ENCODE data around the gene MRPL46.

DNA sequence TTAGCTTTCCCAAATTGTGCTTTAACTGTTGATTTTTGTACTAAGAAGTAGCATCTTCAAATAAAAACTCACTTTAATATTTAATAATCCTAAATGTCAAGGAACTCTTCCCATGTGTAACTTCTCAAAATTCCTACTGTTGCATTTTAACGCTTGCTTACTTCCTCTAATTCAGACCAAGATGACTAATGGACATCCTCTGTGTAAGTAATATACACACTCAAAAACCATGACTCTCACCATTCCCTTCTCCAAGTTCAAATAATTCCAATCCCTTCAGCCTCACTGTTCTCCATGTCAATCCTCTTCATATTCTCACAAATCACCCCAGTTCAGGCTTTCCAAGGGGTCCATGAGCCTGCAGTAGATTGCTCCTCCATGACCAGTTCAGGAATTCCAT lies 13.0 kb downstream of the MRPL46 start:
- no peak for TF ChIP-seq CTCF (conservative IDR thresholded peaks at IDR 0.05; ENCODE audit: low read depth, low read length)
- TF ChIP-seq RFX5 (IDR thresholded peaks at IDR 0.05; ENCODE audit: low read depth, low read length): no peak
- TF ChIP-seq CHD1 (IDR thresholded peaks at IDR 0.05; ENCODE audit: low read depth, low read length): no peak
- no peak for TF ChIP-seq RAD21 (IDR thresholded peaks at IDR 0.05; ENCODE audit: low read length)
- no peak for TF ChIP-seq POLR2A (IDR thresholded peaks at IDR 0.05; ENCODE audit: low read depth, low read length)
- TF ChIP-seq, protein P1, sequence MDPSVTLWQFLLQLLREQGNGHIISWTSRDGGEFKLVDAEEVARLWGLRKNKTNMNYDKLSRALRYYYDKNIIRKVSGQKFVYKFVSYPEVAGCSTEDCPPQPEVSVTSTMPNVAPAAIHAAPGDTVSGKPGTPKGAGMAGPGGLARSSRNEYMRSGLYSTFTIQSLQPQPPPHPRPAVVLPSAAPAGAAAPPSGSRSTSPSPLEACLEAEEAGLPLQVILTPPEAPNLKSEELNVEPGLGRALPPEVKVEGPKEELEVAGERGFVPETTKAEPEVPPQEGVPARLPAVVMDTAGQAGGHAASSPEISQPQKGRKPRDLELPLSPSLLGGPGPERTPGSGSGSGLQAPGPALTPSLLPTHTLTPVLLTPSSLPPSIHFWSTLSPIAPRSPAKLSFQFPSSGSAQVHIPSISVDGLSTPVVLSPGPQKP (IDR thresholded peaks at IDR 0.05; ENCODE audit: borderline replicate concordance, low read depth, low read length): no peak
- TF ChIP-seq NFE2L2 (IDR thresholded peaks at IDR 0.05; ENCODE audit: low read depth, low read length): no peak
- no peak for TF ChIP-seq MXI1 (IDR thresholded peaks at IDR 0.05; ENCODE audit: borderline replicate concordance, low read depth, low read length)
- no peak for TF ChIP-seq SMC3 (IDR thresholded peaks at IDR 0.05; ENCODE audit: low read depth, low read length)
